RWPE2 (cell line): ENCODE data around the gene PEX6.
A peak's percentile ranks its signal among the peaks of the same experiment; 100 is the strongest.

Experiments used
- ATAC-seq: fragments of 200-7000 bp; cut with Tn5 transposase; 3 replicates; pipeline ENCODE4 v1.9.1; 2021; ENCODE audit warnings: low read depth
- DNase-seq: peaks from one replicate; pipeline ENCODE4 v3.0.0-alpha.2; 2020; ENCODE audit warnings: low spot score
- H3K27ac ChIP-seq: fragments of 450-650 bp; 2 replicates; pipeline ENCODE4 v1.5.1; 2017; ENCODE audit warnings: mild to moderate bottlenecking; ENCODE audit not compliant: poor library complexity, severe bottlenecking
- H3K27me3 ChIP-seq: fragments of 250-450 bp; sonication (Bioruptor Pico); 2 replicates; pipeline ENCODE4 v1.5.1; 2021; ENCODE audit warnings: mild to moderate bottlenecking, moderate library complexity; ENCODE audit not compliant: insufficient read depth, poor library complexity, severe bottlenecking
- H3K36me3 ChIP-seq: fragments of 250-450 bp; sonication (Bioruptor Pico); 2 replicates; pipeline ENCODE4 v1.5.1; 2020; ENCODE audit warnings: low read depth, mild to moderate bottlenecking, moderate library complexity
- H3K4me1 ChIP-seq: fragments of 250-450 bp; sonication (Bioruptor Pico); 2 replicates; pipeline ENCODE4 v1.5.1; 2021; ENCODE audit warnings: mild to moderate bottlenecking, moderate library complexity; ENCODE audit not compliant: insufficient read depth, poor library complexity, severe bottlenecking
- H3K4me3 ChIP-seq: fragments of 250-450 bp; sonication (Bioruptor Pico); 2 replicates; pipeline ENCODE4 v1.5.1; 2021; ENCODE audit warnings: mild to moderate bottlenecking, moderate library complexity; ENCODE audit not compliant: severe bottlenecking
- H3K9me3 ChIP-seq: fragments of 250-450 bp; sonication (Bioruptor Pico); 2 replicates; pipeline ENCODE4 v1.5.1; 2021; ENCODE audit warnings: mild to moderate bottlenecking, moderate library complexity; ENCODE audit not compliant: severe bottlenecking
- TF ChIP-seq, protein P1 (sequence below): fragments of 450-650 bp; IDR thresholded peaks from one replicate; pipeline ENCODE4 v1.5.1; 2017; ENCODE audit warnings: mild to moderate bottlenecking, moderate library complexity; ENCODE audit not compliant: poor library complexity, severe bottlenecking

The PEX6 gene

DNA sequence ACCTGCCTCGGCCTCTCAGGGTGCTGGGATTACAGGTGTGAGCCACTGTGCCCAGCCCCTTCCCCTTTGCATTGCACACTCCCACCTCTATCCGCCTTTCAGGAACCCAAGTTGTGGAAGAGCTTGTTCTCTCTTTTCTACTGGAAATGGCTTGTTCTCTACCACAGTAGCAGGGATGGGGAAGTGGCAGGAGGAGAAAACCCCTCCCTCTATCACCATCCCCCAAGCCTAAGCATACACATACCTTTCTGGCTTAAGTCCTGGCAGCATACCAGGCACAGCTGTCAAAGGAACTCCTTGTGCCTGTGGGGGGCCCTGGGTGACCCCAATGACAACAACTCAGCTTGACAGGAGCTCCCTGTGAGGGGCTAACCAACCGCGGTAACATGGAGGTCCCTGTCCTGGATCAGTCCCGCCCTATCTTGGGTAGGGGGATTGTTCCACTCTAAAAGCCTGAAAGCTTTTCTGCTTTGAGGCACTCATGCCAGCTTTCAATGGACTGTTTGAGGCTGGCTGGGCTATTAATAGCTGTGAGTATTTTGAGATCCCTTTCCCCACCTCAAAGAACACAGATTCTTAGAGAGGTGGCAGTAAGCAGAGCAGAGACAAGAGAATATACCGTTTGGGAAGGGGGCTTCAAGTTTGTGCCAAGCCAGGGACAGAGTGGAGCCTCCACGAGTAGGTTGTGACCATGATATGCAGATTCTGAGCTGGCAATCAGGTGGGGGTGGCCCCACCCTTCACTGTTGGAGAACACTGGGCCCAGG is 37.4 kb upstream of the PEX6 start:
- H3K36me3 ChIP-seq = peaks cover 30% of the 10 kb centered on the region
- no peaks in the 10 kb centered on the region for H3K9me3 ChIP-seq
- DNase-seq (no peak), ATAC-seq (no peak)
- no peak overlapping the region for H3K4me3 ChIP-seq
- TF ChIP-seq, protein P1, sequence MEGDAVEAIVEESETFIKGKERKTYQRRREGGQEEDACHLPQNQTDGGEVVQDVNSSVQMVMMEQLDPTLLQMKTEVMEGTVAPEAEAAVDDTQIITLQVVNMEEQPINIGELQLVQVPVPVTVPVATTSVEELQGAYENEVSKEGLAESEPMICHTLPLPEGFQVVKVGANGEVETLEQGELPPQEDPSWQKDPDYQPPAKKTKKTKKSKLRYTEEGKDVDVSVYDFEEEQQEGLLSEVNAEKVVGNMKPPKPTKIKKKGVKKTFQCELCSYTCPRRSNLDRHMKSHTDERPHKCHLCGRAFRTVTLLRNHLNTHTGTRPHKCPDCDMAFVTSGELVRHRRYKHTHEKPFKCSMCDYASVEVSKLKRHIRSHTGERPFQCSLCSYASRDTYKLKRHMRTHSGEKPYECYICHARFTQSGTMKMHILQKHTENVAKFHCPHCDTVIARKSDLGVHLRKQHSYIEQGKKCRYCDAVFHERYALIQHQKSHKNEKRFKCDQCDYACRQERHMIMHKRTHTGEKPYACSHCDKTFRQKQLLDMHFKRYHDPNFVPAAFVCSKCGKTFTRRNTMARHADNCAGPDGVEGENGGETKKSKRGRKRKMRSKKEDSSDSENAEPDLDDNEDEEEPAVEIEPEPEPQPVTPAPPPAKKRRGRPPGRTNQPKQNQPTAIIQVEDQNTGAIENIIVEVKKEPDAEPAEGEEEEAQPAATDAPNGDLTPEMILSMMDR = no peak
- no peaks in the 10 kb centered on the region for H3K27me3 ChIP-seq
- peaks cover 9% of the 10 kb centered on the region for H3K4me1 ChIP-seq
- H3K27ac ChIP-seq = no peak overlapping the region

DNA sequence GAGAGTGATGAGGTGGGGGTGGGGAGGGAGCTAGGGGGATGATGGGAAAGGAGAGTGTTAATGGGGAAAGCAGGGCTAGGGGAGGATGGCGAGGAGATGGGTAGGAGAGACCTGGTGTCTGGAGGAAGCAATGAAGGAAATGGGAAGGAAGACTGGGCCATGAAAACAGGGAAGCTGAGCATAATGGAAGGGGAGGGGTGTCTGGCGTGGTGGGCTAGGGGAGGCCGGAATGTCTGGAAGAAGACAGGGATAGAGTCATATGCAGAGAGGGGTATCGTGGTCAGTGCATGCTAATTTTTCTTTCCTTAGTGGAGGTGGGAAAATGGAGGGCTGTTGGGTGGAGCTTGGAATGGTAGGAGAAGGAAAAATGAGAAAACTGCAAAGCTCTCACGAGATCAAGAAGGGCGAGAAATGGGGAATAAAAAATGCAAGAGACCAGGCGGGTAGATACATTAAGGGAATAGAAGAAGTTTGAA is 35.5 kb upstream of the PEX6 start:
- Histone ChIP-seq H3K36me3 (peaks cover 33% of the 10 kb centered on the region), H3K4me3 (peak overlapping the region; percentile 44), H3K27ac (peak overlapping the region; percentile 48), H3K4me1 (peaks cover 5% of the 10 kb centered on the region), H3K27me3 (no peaks in the 10 kb centered on the region), H3K9me3 (no peaks in the 10 kb centered on the region)
- TF ChIP-seq, protein P1 = no peak
- DNase-seq (no peak), ATAC-seq (no peak)

DNA sequence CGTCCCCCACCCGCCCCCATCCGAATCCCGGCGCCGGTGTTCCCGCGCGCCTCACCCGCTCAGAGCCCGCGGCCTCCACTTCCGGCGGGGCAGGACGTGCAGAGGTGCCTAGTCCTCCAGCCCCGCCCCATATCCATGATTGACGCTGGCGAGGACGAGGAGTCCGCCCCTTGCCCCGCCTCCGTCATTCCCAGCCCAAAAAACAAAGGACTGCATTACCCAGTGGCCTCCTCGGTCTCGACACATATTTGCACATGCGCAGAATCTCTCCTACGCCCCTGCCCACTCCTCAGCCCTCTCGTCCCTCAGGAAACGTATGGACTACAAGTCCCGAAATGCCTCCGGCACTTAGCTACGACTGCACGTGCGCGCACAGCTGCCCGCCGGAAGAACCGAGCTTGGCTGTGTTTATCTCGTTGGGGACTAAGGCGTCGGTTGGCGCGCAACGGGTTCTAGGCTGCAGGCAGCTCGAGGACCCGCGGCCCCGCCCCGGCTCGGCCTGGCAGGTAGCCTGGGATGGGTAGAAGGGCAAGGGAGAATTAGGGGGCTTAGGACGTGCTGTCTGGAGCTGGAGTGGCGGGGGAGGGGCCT is 35.0 kb upstream of the PEX6 start, which contains the start of the genes KLHDC3 and MEA1:
TSS of gene KLHDC3 (plus strand) at position 407 of the 591 bp plus-strand sequence. CDS start 2,944 bp downstream, outside the sequence.
TSS of gene MEA1 (minus strand) at position 104 of the 591 bp plus-strand sequence. CDS start 133 bp downstream, outside the sequence.
- H3K36me3 ChIP-seq = peaks cover 33% of the 10 kb centered on the region
- peak; percentile 98 for DNase-seq
- peaks cover 5% of the 10 kb centered on the region for H3K4me1 ChIP-seq

DNA sequence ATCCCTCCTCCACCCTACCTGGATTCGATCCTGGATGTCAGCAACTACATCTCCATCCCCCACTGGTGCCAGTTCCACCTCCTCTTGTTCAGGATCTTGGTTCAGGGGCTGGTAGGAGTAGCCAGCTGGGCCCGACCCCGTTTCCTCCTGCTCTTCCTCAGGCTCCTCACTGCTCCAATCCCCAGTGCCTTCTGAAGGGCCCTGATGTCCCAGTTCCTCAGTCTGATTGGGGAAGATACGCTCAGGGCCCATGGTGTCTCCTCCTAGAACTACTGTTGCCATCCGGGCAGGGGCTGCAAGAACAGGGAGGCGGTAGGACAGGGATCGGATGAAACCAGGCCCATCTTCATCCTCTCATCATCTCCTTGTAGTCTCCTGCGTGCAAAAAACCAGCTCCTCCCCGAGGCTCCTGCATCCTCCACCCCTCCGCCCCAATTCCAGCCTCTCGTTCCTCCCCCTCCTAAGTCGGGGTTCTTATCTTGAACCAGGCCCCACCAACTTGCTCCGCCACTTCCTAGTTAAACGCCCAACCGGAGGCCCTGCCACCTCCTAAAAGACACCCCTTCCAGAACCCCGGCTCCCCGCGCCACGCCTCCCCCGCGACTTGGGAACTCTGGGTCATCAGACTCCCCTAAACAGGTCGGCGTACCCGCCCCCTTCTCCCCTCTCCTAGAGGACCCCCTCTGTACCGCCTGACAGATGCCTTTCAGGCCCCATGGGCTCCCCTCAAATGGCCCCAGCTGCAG is 34.3 kb upstream of the PEX6 start:
- no peak; the same call in none of the 3 replicates for ATAC-seq
- TF ChIP-seq, protein P1 = no peak
- H3K36me3 ChIP-seq = peaks cover 33% of the 10 kb centered on the region
- peak overlapping the region; percentile 48 for H3K27ac ChIP-seq
- H3K9me3 ChIP-seq = no peaks in the 10 kb centered on the region
- DNase-seq = no peak
- H3K27me3 ChIP-seq = no peaks in the 10 kb centered on the region
- peak overlapping the region; percentile 44 for H3K4me3 ChIP-seq
- peaks cover 5% of the 10 kb centered on the region for H3K4me1 ChIP-seq

More for the DNA sequence above, 35.0 kb upstream of the PEX6 start, which contains the start of the genes KLHDC3 and MEA1:
- Histone ChIP-seq H3K27me3 (no peaks in the 10 kb centered on the region), H3K9me3 (no peaks in the 10 kb centered on the region), H3K4me3 (peak within 1 kb of the TSS; percentile 44), H3K27ac (peak within 1 kb of the TSS; percentile 48)
- ATAC-seq = peak; percentile 91
- TF ChIP-seq, protein P1 = no peak
